Mammary epithelial cell (primary cell): ENCODE data around the gene PEX26.
"Not testable (repeated sequence)": the region's sequence is repeated elsewhere in the genome, so short reads cannot be mapped to it uniquely, and the experiment has no call there.

Source experiments
- CTCF ChIP-seq, 2 donors: IDR thresholded peaks in 1 of 2; conservative IDR thresholded peaks in 1 of 2; 2 replicates each; pipeline ENCODE4 v1.5.1; 2011 to 2012; ENCODE audit warnings: inconsistent platforms in 2 of 2, low read length in 2 of 2, mild to moderate bottlenecking in 2 of 2, control low read depth in 1 of 2, low read depth in 1 of 2; ENCODE audit not compliant: insufficient read depth in 1 of 2; ENCODE audit errors: extremely low read depth in 1 of 2
- EZH2 ChIP-seq: IDR thresholded peaks from 2 replicates; pipeline ENCODE4 v1.6.1; 2012; ENCODE audit warnings: low read length, inconsistent platforms, borderline replicate concordance

GRCh38 chr22:18040898-18041297 lies 36.9 kb upstream of the PEX26 start:
- TF ChIP-seq CTCF (conservative IDR thresholded peaks at IDR 0.05 in 1 of 2, IDR thresholded peaks at IDR 0.05 in 1 of 2; ENCODE audit: extremely low read depth in 1 of 2, insufficient read depth in 1 of 2, low read depth in 1 of 2, low read length in 2 of 2); EZH2: not testable (repeated sequence)
